NCI-H526 (cell line): ENCODE data around the gene SPDYE17.
"Not testable (repeated sequence)": the region's sequence is repeated elsewhere in the genome, so short reads cannot be mapped to it uniquely, and the experiment has no call there.

Experiments
- DNase-seq, 2 experiments: peaks; one replicate each; lab custom pipeline; 2025; lab: John Stamatoyannopoulos, UW

Gene SPDYE17

GRCh38 chr7:76972391-76972790 lies 59.8 kb downstream of the SPDYE17 start:
- DNase-seq: not testable (repeated sequence)
